Psoas muscle (tissue), 8 donors: ENCODE results near the gene ARIH1. TPM values are rescaled to one million over a fixed set of nuclear protein-coding genes. Genes with fewer than 3 reads are reported as not detected.

Experiments used
- ATAC-seq, 4 donors: fragments of 200-7000 bp; cut with Tn5 transposase; one replicate each; pipeline ENCODE4 v1.9.1; 2020; ENCODE audit warnings: moderate library complexity in 3 of 4, mild to moderate bottlenecking in 2 of 4
- DNase-seq, 2 donors: peaks; one replicate each; pipeline ENCODE4 v3.0.0-alpha.2; 2020
- H3K27ac ChIP-seq: fragments of 200-600 bp; one replicate; pipeline ENCODE4 v1.8.0; 2022
- H3K27me3 ChIP-seq, 3 donors: fragments of 200-600 bp in 1 of 3; one replicate each; pipeline versions ENCODE4 v1.6.1 to v1.8.0; 2013 to 2022; ENCODE audit warnings: low read length in 2 of 3, mild to moderate bottlenecking in 2 of 3, moderate library complexity in 1 of 3; ENCODE audit not compliant: insufficient read depth in 3 of 3
- H3K36me3 ChIP-seq, 2 donors: fragments of 200-600 bp in 1 of 2; one replicate each; pipeline versions ENCODE4 v1.6.1 to v1.8.0; 2013 to 2022; ENCODE audit warnings: low read depth in 1 of 2, mild to moderate bottlenecking in 1 of 2, moderate library complexity in 1 of 2; ENCODE audit not compliant: insufficient read depth in 1 of 2
- H3K4me1 ChIP-seq: fragments of 200-600 bp; one replicate; pipeline ENCODE4 v1.8.0; 2022
- H3K4me3 ChIP-seq: fragments of 200-600 bp; one replicate; pipeline ENCODE4 v1.8.0; 2022; ENCODE audit warnings: mild to moderate bottlenecking
- H3K9me3 ChIP-seq: fragments of 200-600 bp; one replicate; pipeline ENCODE4 v1.8.0; 2022
- WGBS, 3 donors: extraction: QIAGEN DNeasy Blood & Tissue Kit; methylation state at CpG; one replicate each; pipeline versions ENCODE4 v1.1.6 to v1.1.7; 2013; 5-methylcytosine and 5-hydroxymethylcytosine counted together
- intact Hi-C, 2 donors: fragments of 100-400 bp; cut with DNase I; formaldehyde crosslinking; loops; one replicate each; pipeline versions ENCODE4 v1.11.0 to v1.14.2; 2022
- polyA plus RNA-seq, 3 donors: library from polyadenylated mRNA; stranded (reverse); fragments of 200-250 nt; gene quantifications; one replicate each; pipeline ENCODE4 v1.2.3, GENCODE V29; 2013
- total RNA-seq, 4 donors: library from RNA; stranded (reverse); fragmentation: NEBNext Ultra II Directional in 2 of 4; extraction: Animal tissue kit (Norgen Biotek cat#: 25700) in 2 of 4; gene quantifications; one replicate each; pipeline versions ENCODE4 v1.2.1 to v1.2.4, GENCODE V29; 2021 to 2023
- TF ChIP-seq, protein P1 (sequence below): fragments of 200-600 bp; IDR thresholded peaks from one replicate; pipeline ENCODE4 v1.8.0; 2022; ENCODE audit warnings: antibody characterized with exemption
- donor health status: healthy with polysubstance abuse.
- donor health status: DM: no; HTN: no; CAD: no; lungs with moderate emphysema.
- donor health status: Bipolar disorder and iron deficiency.
- donor health status: healthy.
- donor health status: DM: yes; HTN: yes; CAD: no.
- donor health status: DM: no; HTN: no; CAD: no.
- donor health status: DM: no; HTN: no; CAD: no.
- donor health status: DM: yes; HTN: yes; CAD: no.

ARIH1 gene
- total and polyA plus RNA-seq, 7 donors: 35.6 to 253 (median 181) TPM

DNA sequence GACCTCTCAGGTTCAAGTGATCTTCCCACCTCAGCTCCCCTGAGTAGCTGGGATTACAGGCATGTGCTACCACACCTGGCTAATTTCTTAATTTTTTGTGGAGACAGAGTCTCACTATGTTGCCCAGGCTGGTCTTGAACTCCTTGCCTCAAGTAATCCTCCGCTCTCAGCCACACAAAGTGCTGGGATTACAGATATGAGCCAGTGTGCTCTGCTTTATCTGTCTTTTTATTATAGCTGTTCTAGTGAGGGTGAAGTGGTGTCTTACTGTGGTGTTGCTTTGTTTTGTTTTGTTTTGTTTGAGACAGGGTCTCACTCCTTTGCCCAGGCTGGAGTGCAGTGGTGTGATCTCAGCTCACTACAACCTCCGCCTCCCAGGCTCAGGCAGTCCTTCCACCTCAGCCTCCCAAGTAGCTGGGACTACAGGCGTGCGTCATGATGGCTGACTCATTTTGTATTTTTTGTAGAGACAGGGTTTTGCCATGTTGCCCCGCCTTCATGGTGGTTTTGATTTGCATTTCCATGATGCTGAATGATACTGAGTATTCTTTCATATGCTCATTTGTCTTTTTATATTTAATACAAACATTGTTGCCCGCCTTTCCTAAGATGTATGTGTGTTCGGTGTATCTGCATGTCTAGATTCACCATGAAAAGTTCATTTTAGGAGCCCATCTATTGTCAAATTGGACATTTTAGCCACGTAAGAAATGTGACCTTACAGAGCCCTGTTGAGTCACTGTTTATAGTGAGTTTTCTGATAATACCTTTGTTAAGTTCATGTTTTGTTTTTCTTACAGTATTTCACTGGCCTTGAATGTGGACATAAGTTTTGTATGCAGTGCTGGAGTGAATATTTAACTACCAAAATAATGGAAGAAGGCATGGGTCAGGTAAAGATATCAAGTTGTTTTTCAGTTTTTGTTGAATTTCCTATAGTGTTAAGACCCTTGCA is 80.6 kb downstream of the ARIH1 start:
- H3K4me1 ChIP-seq: peaks cover 2% of the 10 kb centered on the region
- WGBS, 3 donors: 95 to 97% (median 95%) methylated on average over 8 of the region's 8 CpGs
- no peaks in the 10 kb centered on the region for H3K9me3 ChIP-seq
- TF ChIP-seq, protein P1, sequence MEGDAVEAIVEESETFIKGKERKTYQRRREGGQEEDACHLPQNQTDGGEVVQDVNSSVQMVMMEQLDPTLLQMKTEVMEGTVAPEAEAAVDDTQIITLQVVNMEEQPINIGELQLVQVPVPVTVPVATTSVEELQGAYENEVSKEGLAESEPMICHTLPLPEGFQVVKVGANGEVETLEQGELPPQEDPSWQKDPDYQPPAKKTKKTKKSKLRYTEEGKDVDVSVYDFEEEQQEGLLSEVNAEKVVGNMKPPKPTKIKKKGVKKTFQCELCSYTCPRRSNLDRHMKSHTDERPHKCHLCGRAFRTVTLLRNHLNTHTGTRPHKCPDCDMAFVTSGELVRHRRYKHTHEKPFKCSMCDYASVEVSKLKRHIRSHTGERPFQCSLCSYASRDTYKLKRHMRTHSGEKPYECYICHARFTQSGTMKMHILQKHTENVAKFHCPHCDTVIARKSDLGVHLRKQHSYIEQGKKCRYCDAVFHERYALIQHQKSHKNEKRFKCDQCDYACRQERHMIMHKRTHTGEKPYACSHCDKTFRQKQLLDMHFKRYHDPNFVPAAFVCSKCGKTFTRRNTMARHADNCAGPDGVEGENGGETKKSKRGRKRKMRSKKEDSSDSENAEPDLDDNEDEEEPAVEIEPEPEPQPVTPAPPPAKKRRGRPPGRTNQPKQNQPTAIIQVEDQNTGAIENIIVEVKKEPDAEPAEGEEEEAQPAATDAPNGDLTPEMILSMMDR: no peak
- H3K27ac ChIP-seq: no peak overlapping the region
- H3K27me3 ChIP-seq: no peaks in the 10 kb centered on the region
- no peak for ATAC-seq
- no peak for DNase-seq
- H3K36me3 ChIP-seq: peaks cover 0 to 18% of the 10 kb centered on the region in 2 donors
- intact Hi-C loops: no loop called here
- H3K4me3 ChIP-seq: no peak overlapping the region

- intact Hi-C loops: no loop called here
- H3K9me3 ChIP-seq: no peaks in the 10 kb centered on the region
- no peaks in the 10 kb centered on the region for H3K27me3 ChIP-seq
- H3K27ac ChIP-seq: no peak overlapping the region
- peaks cover 0 to 52% of the 10 kb centered on the region in 2 donors for H3K36me3 ChIP-seq
- peaks cover 2% of the 10 kb centered on the region for H3K4me1 ChIP-seq
- H3K4me3 ChIP-seq: no peak overlapping the region
- ATAC-seq (no peak), DNase-seq (no peak)
- TF ChIP-seq, protein P1: no peak
- WGBS, 3 donors: 90 to 94% (median 92%) methylated on average over 3 of the region's 3 CpGs
Measured at GRCh38 chr15:72559781-72560180, 85.7 kb downstream of the ARIH1 start.

GRCh38 chr15:72560458-72560857 is 86.3 kb downstream of the ARIH1 start:
- Histone ChIP-seq H3K4me3 (no peak overlapping the region), H3K27ac (no peak overlapping the region), H3K4me1 (peaks cover 2% of the 10 kb centered on the region), H3K9me3 (no peaks in the 10 kb centered on the region), H3K36me3 (peaks cover 0 to 55% of the 10 kb centered on the region in 2 donors), H3K27me3 (no peaks in the 10 kb centered on the region)
- DNase-seq: no peak
- TF ChIP-seq, protein P1: no peak
- no peak for ATAC-seq
- WGBS, 3 donors: 83 to 92% (median 85%) methylated on average over 1 of the region's 1 CpG
- intact Hi-C loops: no loop called here

DNA sequence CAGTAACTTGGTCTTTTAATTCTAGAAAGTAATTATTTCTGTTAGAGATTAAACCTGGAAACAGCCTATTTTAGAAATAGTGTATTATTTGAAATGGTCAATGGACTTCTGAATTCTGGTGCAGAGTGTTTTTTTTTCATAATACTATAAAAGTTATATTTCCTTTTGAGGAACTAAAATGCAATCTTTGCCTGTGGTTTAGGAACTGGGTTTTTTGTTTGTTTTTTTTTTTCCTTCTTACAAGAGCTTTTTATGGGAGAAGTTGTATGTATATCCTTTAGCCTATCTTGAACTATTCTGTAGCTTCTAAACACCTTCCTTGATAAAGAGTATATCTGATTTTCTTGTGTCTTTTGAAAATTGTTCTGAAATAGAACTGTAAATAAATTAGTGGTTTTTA is 88.3 kb downstream of the ARIH1 start:
- Histone ChIP-seq H3K4me3 (no peak overlapping the region), H3K4me1 (no peaks in the 10 kb centered on the region), H3K27me3 (no peaks in the 10 kb centered on the region), H3K27ac (no peak overlapping the region), H3K36me3 (peaks cover 0 to 61% of the 10 kb centered on the region in 2 donors), H3K9me3 (no peaks in the 10 kb centered on the region)
- TF ChIP-seq, protein P1: no peak
- no peak for DNase-seq
- intact Hi-C loops: no loop called here
- no peak for ATAC-seq
